Activated CD4-positive, alpha-beta T cell treated with anti-CD3 and anti-CD28 coated beads for 36 hours (primary cell): ENCODE data around the gene LEPROT. TPM values are rescaled to one million over a fixed set of nuclear protein-coding genes. Genes with fewer than 3 reads are reported as not detected.
A peak's percentile ranks its signal among the peaks of the same experiment; 100 is the strongest.

ENCODE experiments used
- ATAC-seq: fragments of 200-7000 bp; cut with Tn5 transposase; one replicate; pipeline ENCODE4 v1.10.0; 2021; ENCODE audit warnings: mild to moderate bottlenecking, moderate library complexity
- CTCF ChIA-PET: fragments of 350-600 bp; sonication (Branson Sonifier 250); formaldehyde crosslinking; loops from one replicate; lab custom pipeline; 2021; ENCODE audit warnings: antibody characterized with exemption; lab: Charles Lee
- POLR2A ChIA-PET: fragments of 350-600 bp; sonication (Branson Sonifier 250); formaldehyde crosslinking; loops from one replicate; lab custom pipeline; 2021; ENCODE audit warnings: antibody characterized with exemption, inconsistent platforms; lab: Charles Lee
- DNase-seq: peaks from one replicate; pipeline ENCODE4 v3.0.0-alpha.2; 2020
- H3K27ac Mint-ChIP-seq: one replicate; pipeline ENCODE4 v1.8.0; 2021; ENCODE audit warnings: mixed read lengths
- H3K27me3 Mint-ChIP-seq: one replicate; pipeline ENCODE4 v1.8.0; 2021; ENCODE audit warnings: mixed read lengths
- H3K36me3 Mint-ChIP-seq: one replicate; pipeline ENCODE4 v1.8.0; 2021; ENCODE audit warnings: low read depth, mixed read lengths
- H3K4me1 Mint-ChIP-seq: one replicate; pipeline ENCODE4 v1.8.0; 2021; ENCODE audit warnings: mixed read lengths
- H3K4me3 Mint-ChIP-seq: one replicate; pipeline ENCODE4 v1.8.0; 2021; ENCODE audit warnings: mild to moderate bottlenecking, moderate library complexity, mixed read lengths
- H3K9me3 Mint-ChIP-seq: one replicate; pipeline ENCODE4 v1.8.0; 2021; ENCODE audit warnings: low read depth, mixed read lengths
- intact Hi-C, 2 experiments: fragments of 100-400 bp; cut with DNase I in 1 of 2; cut with micrococcal nuclease in 1 of 2; formaldehyde crosslinking; loops; one replicate each; pipeline versions ENCODE4 v1.14.2 to v1.15.1; 2022 to 2024; cut with DNase I, micrococcal nuclease
- total RNA-seq, 2 experiments: library from RNA; stranded (reverse); gene quantifications; one replicate each; pipeline ENCODE4 v1.2.3, GENCODE V29; 2021

Gene LEPROT
- total RNA-seq, 2 experiments from 2014 or later: 11.2 to 19.1 TPM

DNA sequence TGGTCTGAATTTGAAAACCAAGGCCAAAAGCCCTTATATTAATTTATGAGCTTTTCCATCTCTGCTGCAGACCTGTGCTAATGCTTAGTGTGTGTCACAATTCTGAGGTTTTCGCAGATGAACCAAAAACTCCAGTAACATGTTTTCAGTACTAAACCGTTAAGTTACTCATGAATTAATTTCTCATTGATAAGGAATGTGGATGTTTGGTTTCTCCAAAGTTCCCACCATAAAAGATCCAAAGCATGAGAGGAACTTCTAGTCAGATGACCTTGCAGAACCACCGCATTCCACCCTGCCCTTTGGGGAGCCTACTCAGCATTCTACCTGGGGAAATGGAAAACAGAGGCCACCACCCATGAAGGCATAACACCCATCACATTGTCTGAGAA is 7.5 kb upstream of the LEPROT start:
- Mint-ChIP-seq H3K4me3 (no peak overlapping the region), H3K9me3 (no peaks in the 10 kb centered on the region), H3K36me3 (no peaks in the 10 kb centered on the region), H3K27me3 (peaks cover 2% of the 10 kb centered on the region), H3K27ac (no peak overlapping the region), H3K4me1 (peaks cover 2% of the 10 kb centered on the region)
- ChIA-PET CTCF (interaction anchor here (1.8 kb wide), 1 partner anchor 9 kb away, joined by 5 read pairs; no protein-coding TSS in a partner anchor), POLR2A (no interaction called here)
- ATAC-seq: no peak
- intact Hi-C loops: no loop called here
- no peak for DNase-seq

DNA sequence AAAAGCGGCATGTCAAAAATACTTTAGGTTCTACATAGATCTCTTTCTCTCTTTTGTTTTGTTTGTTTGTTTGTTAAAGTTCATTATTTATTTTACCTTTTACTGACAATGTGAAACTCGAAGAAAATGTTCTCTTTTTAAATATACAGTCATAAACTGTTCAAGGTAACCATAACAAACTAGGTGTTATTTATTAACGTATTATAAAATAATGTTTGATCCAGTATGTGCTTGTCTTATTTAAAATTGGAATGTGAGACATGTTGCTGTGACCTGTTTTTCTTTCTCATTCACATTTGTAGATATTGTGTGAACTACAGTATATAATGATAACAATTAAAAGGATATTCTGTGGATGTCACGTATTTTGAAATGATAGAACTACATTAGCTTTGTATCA is 5.9 kb upstream of the LEPROT start:
- no peak for ATAC-seq
- ChIA-PET POLR2A (no interaction called here), CTCF (interaction anchor here (1.5 kb wide), 1 partner anchor 10 kb away, joined by 3 read pairs; no protein-coding TSS in a partner anchor)
- intact Hi-C loops: no loop called here
- Mint-ChIP-seq H3K27ac (no peak overlapping the region), H3K9me3 (no peaks in the 10 kb centered on the region), H3K4me3 (no peak overlapping the region), H3K36me3 (no peaks in the 10 kb centered on the region), H3K4me1 (peaks cover 11% of the 10 kb centered on the region), H3K27me3 (peaks cover 2% of the 10 kb centered on the region)
- DNase-seq: no peak

DNA sequence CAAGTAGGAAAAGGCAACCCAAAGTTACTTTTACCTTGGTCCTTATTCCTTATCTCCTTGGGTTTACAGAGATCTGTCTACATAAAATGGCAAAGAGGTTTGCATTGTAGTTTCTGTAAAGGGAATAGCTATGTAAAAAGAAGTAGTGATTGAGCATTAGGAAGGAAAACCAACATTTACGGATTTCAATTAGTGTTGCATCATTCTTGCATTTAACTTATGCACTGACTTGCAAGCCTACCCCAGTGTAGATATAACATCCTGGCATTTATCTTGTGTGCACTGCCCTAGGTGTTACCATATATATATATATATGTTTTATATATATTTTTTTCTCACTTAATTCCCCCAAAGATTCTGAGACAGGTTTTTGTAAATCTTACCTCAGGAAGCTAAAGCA is 3.7 kb upstream of the LEPROT start:
- ChIA-PET POLR2A (no interaction called here), CTCF (interaction anchor here (0.6 to 1.3 kb wide), 2 partner anchors 13 to 282 kb away, joined by 3 read pairs; no protein-coding TSS in a partner anchor)
- H3K36me3 Mint-ChIP-seq: no peaks in the 10 kb centered on the region
- H3K27ac Mint-ChIP-seq: no peak overlapping the region
- DNase-seq: no peak
- H3K9me3 Mint-ChIP-seq: no peaks in the 10 kb centered on the region
- intact Hi-C loops: no loop called here
- peaks cover 2% of the 10 kb centered on the region for H3K27me3 Mint-ChIP-seq
- H3K4me3 Mint-ChIP-seq: no peak overlapping the region
- H3K4me1 Mint-ChIP-seq: peaks cover 15% of the 10 kb centered on the region
- no peak for ATAC-seq

DNA sequence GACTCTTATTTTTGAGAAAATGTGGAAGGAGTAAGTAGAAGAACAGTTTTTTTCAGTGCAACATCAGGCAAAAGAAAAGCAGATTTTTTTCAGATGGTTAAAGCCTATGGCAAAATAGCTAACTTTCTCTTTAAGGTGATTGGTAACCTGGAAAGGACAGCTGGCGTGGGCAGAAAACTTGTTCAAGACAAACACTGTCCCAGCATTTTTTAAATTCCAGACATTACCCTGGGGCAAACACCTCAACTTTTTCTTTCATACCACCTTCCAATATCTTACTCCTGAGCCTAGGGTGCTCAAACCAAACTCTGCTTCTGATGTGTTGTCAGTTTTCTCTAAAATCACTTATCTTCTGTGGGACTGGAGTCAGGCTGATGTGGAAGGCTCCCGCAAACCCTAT is 2.7 kb upstream of the LEPROT start:
- peaks cover 13% of the 10 kb centered on the region for H3K4me1 Mint-ChIP-seq
- no peak overlapping the region for H3K4me3 Mint-ChIP-seq
- ChIA-PET CTCF (interaction anchor here (1.0 to 1.3 kb wide), 3 partner anchors 14 to 182 kb away, joined by 3 read pairs; no protein-coding TSS in a partner anchor), POLR2A (no interaction called here)
- intact Hi-C loops: loop anchor here in 1 of 2 experiments (2.0 kb wide), 1 partner anchor 269 kb away; the partner anchor contains the start of gene AK4
- H3K9me3 Mint-ChIP-seq: no peaks in the 10 kb centered on the region
- no peaks in the 10 kb centered on the region for H3K36me3 Mint-ChIP-seq
- H3K27ac Mint-ChIP-seq: no peak overlapping the region
- ATAC-seq: no peak
- no peak for DNase-seq
- peaks cover 2% of the 10 kb centered on the region for H3K27me3 Mint-ChIP-seq

DNA sequence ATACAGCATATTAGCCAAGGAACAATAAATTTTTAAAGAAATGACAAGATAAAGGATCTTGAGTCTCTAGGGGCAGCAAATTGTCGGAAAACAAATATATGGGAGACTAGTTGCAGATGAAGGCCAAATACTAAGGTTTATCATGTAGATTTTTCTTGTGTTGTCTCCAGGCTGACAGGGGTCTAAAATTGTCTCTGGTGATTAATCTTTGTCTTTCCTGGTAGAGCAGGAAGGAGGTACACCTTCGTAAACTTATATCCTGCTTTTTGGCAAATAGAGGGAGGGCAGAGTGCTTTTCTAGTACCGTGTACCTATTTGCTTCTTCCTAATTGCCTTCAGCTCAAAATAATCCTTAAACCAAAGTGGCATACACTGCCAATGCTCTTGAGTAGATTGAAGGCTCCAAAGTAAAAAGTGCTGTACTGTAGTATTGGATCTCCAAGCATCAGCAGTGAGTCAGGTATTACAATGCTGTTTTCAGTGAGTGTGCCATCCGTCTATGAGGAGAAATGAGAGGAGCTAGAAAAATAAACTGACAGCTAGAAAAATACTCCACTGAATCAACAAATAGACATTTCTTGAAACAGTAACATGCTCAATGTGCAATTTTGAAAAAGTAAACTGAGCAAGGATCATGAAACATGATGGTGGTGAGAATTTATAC is 1.8 kb upstream of the LEPROT start:
- ChIA-PET POLR2A (interaction anchor here (0.6 kb wide), 1 partner anchor 56 kb away, joined by 3 read pairs; no protein-coding TSS in a partner anchor), CTCF (interaction anchor here (0.6 to 1.6 kb wide), 2 partner anchors 183 to 1581 kb away, joined by 4 to 5 read pairs; no protein-coding TSS in a partner anchor)
- H3K4me3 Mint-ChIP-seq: no peak overlapping the region
- peaks cover 13% of the 10 kb centered on the region for H3K4me1 Mint-ChIP-seq
- intact Hi-C loops: loop anchor here in 1 of 2 experiments (2.0 kb wide), 1 partner anchor 270 kb away; the partner anchor contains the start of gene AK4
- peaks cover 2% of the 10 kb centered on the region for H3K27me3 Mint-ChIP-seq
- DNase-seq (no peak), ATAC-seq (no peak)
- no peaks in the 10 kb centered on the region for H3K9me3 Mint-ChIP-seq
- H3K27ac Mint-ChIP-seq: peak overlapping the region; percentile 59
- no peaks in the 10 kb centered on the region for H3K36me3 Mint-ChIP-seq

DNA sequence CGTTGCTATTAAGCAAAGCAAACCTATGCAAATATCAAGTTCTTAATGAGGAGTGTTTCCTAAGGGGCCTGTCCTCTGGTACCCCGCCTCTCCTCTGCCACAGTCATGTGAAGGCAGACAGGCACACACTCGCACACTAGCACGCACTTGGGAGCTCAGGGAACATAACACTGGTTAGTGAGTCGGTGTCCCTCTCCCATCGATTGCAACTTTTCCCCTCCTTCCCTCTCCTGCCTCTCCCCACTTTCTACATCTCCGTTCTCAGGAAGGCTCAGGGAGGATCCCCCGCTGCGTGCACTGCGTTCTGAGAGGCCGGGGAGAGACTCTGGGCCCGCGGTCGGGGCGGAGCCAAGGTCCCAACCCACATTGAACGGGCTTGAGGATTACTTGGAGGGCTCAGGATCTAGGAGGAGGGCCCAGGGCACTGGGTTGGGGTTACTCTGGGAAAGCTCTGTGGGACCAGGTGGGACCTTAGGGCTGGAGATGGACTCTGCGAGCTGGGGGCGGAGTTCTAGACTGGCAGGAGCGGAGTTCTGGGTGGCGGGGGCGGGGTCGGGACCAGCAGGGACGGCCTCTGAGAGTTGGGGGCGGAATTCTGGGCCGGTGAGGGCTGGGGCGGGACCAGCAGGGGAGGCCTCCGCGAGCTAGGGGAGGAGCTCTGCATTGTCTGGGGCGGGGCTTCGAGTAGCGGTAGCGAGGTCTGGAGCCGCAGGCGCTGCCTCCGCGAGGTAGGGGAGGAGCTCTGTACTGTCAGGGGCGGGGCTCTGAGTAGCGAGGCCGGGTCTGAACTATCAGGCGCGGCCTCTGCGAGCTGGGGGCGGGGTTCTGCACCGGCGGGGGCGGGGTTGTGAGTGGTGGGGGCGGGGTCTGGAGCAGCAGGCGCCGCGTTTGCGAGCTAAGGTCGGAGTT is 533 bp upstream of the LEPROT start:
- CTCF ChIA-PET: interaction anchor here (0.5 to 1.6 kb wide), 5 partner anchors 11 to 1113 kb away, joined by 3 to 5 read pairs (median 3); no protein-coding TSS in a partner anchor
- H3K9me3 Mint-ChIP-seq: no peaks in the 10 kb centered on the region
- intact Hi-C loops: loop anchor here (1.0 to 10.0 kb wide), 14 partner anchors 24 to 1828 kb away; partner anchors contain the start of genes AK4 (in 1 of the 2), DNAI4 (in 1 of the 2), JAK1 (in 1 of the 2) and MIER1 (in 1 of the 2)
- POLR2A ChIA-PET: interaction anchor here (0.5 to 1.0 kb wide), 4 partner anchors 166 to 1134 kb away, joined by 3 to 8 read pairs (median 3); no protein-coding TSS in a partner anchor
- H3K27ac Mint-ChIP-seq: peak overlapping the region; percentile 94
- peak; percentile 99 for DNase-seq
- peak; percentile 96 for ATAC-seq
- H3K4me1 Mint-ChIP-seq: peaks cover 13% of the 10 kb centered on the region
- no peaks in the 10 kb centered on the region for H3K27me3 Mint-ChIP-seq
- no peaks in the 10 kb centered on the region for H3K36me3 Mint-ChIP-seq
- H3K4me3 Mint-ChIP-seq: no peak overlapping the region

DNA sequence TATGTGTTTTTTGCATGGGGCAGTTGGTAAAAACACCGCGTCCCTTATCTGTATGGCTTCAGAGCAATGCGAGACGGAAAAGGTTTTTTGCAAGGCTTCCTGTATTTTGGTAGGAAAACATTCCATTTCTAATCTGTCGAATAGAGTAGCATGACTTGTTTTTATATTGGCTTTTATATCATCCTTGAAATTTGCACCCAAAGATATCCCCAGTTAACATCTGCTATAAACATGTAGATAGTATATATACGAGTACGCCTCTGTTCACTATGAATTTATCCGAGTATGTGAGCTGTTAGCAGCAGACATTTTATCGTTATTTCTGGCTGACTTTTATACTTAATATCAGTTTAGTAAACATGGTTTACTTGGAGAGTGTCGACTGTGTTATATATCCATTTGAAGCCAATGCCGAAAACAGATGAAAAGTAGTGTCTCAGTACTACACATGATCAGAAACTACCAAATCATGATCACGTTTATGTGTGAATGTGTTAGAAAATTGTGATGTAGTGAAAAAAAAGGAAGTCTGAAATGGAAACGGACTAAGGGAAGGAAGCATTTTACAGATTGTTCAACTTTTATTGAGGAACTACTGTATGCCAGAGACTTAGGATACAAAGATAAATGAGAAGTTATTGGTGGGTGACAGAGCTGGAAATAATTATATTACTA is 1.0 kb downstream of the LEPROT start:
- Mint-ChIP-seq H3K27ac (no peak overlapping the region), H3K36me3 (peaks cover 15% of the 10 kb centered on the region), H3K4me3 (no peak overlapping the region), H3K4me1 (peaks cover 15% of the 10 kb centered on the region), H3K27me3 (no peaks in the 10 kb centered on the region), H3K9me3 (no peaks in the 10 kb centered on the region)
- DNase-seq: no peak
- ChIA-PET POLR2A (no interaction called here), CTCF (interaction anchor here (1.2 kb wide), 1 partner anchor 9 kb away, joined by 3 read pairs; no protein-coding TSS in a partner anchor)
- no peak for ATAC-seq
- intact Hi-C loops: loop anchor here (2.0 to 10.0 kb wide), 7 partner anchors 167 to 1829 kb away; partner anchors contain the start of genes DNAI4 (in 1 of the 2), MIER1 (in 1 of the 2) and PGM1 (in 1 of the 2)

DNA sequence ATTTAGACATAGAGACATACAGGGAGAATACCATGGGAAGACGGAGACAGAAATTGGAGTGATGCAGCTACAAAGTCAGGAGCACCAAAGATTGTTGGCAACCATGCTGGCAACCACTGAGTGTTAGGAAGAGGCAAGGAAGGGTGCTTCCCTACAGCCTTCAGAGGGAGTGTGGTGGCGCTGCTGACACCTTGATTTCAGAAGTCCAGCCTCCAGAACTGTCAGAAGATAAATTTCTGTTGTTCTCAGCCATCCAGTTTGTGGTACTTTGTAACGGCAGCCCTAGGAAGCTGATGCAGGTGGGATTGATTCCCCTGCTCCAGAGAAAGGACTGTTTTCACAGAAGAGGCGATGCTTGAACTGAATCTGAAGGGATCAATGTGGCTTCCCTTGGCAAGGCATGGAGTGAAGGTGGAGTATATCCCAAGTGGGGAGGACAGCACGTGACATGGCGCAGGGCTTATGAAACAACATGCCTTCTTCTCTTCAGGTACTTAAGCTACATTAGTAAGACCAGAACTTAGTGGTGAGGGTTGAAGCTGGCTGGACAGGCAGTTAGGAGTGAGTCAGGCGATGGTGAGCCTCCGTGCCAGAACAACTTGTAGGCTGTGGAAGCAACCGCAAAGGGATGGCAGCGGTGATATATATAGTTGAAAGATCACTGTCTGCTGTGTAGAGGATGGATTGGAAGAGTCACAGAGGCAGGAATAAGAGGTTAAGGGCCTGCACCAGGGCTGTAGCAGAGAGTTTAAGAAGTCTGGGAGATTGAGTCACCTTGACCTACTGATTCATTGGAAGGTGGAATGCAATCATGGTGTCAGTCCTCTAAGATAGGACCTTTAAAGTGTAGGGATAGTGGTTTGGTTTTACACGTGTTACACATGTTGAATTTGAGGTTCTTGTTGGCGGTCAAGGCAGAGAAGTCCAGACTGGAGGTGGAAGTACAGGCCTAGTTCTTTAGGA is 2.1 kb downstream of the LEPROT start:
- DNase-seq (no peak), ATAC-seq (no peak)
- Mint-ChIP-seq H3K9me3 (no peaks in the 10 kb centered on the region), H3K4me3 (no peak overlapping the region), H3K36me3 (peaks cover 25% of the 10 kb centered on the region), H3K27me3 (no peaks in the 10 kb centered on the region), H3K4me1 (peaks cover 15% of the 10 kb centered on the region), H3K27ac (no peak overlapping the region)
- CTCF ChIA-PET: interaction anchor here (1.2 kb wide), 1 partner anchor 8 kb away, joined by 3 read pairs; no protein-coding TSS in a partner anchor
- POLR2A ChIA-PET: no interaction called here
- intact Hi-C loops: loop anchor here (5.0 to 10.0 kb wide), 5 partner anchors 355 to 1830 kb away; partner anchors contain the start of gene PGM1 (in 1 of the 2)

DNA sequence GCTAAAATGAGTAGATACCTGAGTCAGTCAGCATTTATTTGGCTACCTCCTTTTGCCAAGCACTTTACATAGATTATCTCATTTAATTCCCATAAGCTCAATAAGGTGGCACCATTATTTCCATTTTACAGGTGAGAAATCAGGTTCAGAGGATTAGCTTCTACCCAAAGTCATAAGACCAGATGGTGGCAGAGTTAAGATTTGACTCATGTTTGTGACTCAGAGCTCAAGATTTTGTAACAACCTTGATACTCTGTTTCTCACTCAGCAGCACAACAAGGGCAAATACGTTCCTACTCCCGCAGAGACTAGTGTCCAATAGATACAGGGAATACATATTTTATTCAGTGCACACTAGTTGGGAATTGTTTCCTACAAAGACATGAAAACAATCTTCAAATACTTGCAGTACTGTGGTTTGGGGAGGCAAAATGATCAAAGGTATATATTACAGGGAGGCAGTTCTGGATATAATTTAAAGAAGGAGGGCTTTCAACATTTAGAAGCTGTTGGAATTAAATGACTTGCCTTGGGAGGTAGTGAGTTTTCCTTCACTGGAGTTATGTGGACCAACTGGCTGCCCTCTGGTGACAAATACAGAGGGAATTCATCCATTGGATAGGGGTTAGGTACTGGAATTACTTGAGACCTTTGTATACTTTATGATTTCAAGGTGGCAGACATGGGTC is 3.6 kb downstream of the LEPROT start:
- intact Hi-C loops: loop anchor here (1.0 to 10.0 kb wide), 6 partner anchors 357 to 1832 kb away; partner anchors contain the start of gene PGM1 (in 1 of the 2)
- ATAC-seq (peak; percentile 4), DNase-seq (peak; percentile 27)
- peaks cover 25% of the 10 kb centered on the region for H3K36me3 Mint-ChIP-seq
- POLR2A ChIA-PET: no interaction called here
- no peaks in the 10 kb centered on the region for H3K27me3 Mint-ChIP-seq
- no peak overlapping the region for H3K4me3 Mint-ChIP-seq
- H3K9me3 Mint-ChIP-seq: no peaks in the 10 kb centered on the region
- no peak overlapping the region for H3K27ac Mint-ChIP-seq
- CTCF ChIA-PET: interaction anchor here (0.8 kb wide), 1 partner anchor 188 kb away, joined by 3 read pairs; no protein-coding TSS in a partner anchor
- peaks cover 10% of the 10 kb centered on the region for H3K4me1 Mint-ChIP-seq
